Coronary artery (tissue), 2 donors: ENCODE data around the gene PDE6D.

Experiments used
- DNase-seq: peaks from one replicate; pipeline ENCODE4 v3.0.0-alpha.2; 2017; ENCODE audit warnings: low spot score
- H3K27ac ChIP-seq, 2 donors: fragments of 200-600 bp; sonication (generic); one replicate each; pipeline ENCODE4 v1.5.1; 2016 to 2019
- H3K4me3 ChIP-seq: fragments of 200-600 bp; sonication (generic); 2 replicates; pipeline ENCODE4 v1.5.1; 2016; ENCODE audit warnings: mild to moderate bottlenecking, moderate library complexity
- CTCF ChIP-seq: fragments of 200-600 bp; sonication (generic); IDR thresholded peaks from one replicate; pipeline ENCODE4 v1.5.1; 2019; ENCODE audit warnings: antibody characterized with exemption

PDE6D gene

GRCh38 chr2:231689124-231689893 is 91.8 kb downstream of the PDE6D start:
- DNase-seq, result no peak
- H3K27ac ChIP-seq, result no peak overlapping the region
- TF ChIP-seq CTCF, result no peak
- H3K4me3 ChIP-seq, result no peak overlapping the region

GRCh38 chr2:231688719-231689118 is 92.4 kb downstream of the PDE6D start:
- no peak for TF ChIP-seq CTCF
- no peak for DNase-seq
- Histone ChIP-seq H3K4me3 (no peak overlapping the region), H3K27ac (no peak overlapping the region)

- no peak for DNase-seq
- Histone ChIP-seq H3K4me3 (no peak overlapping the region), H3K27ac (no peak overlapping the region)
- TF ChIP-seq CTCF, result no peak
Observed at GRCh38 chr2:231687961-231688360, 93.1 kb downstream of the PDE6D start.

GRCh38 chr2:231687133-231687852 is 93.8 kb downstream of the PDE6D start:
- TF ChIP-seq CTCF, result peak; percentile 28
- DNase-seq, result no peak
- Histone ChIP-seq H3K4me3 (no peak overlapping the region), H3K27ac (no peak overlapping the region)

GRCh38 chr2:231686192-231687100 is 94.6 kb downstream of the PDE6D start:
- Histone ChIP-seq H3K4me3 (no peak overlapping the region), H3K27ac (no peak overlapping the region)
- DNase-seq, result no peak
- TF ChIP-seq CTCF, result no peak

GRCh38 chr2:231685349-231686191 is 95.5 kb downstream of the PDE6D start:
- no peak for TF ChIP-seq CTCF
- H3K4me3 ChIP-seq, result no peak overlapping the region
- H3K27ac ChIP-seq, result no peak overlapping the region
- no peak for DNase-seq
